SK-N-MC (cell line): Measurements from ENCODE around the gene TCF12.

Source experiments
- DNase-seq: peaks from one replicate; pipeline ENCODE4 v3.0.0-alpha.2; 2011; ENCODE audit warnings: low read depth, low spot score
- H3K27ac ChIP-seq: fragments of 200-600 bp; sonication (generic); 2 replicates; pipeline ENCODE4 v1.5.1; 2016; ENCODE audit warnings: mixed run types
- H3K36me3 ChIP-seq: fragments of 200-600 bp; sonication (generic); 2 replicates; pipeline ENCODE4 v1.6.1; 2017; ENCODE audit warnings: antibody characterized with exemption, low read length, mixed read lengths; ENCODE audit not compliant: insufficient read depth
- H3K4me3 ChIP-seq: fragments of 200-600 bp; sonication (generic); 2 replicates; pipeline ENCODE4 v1.5.1; 2016
- H3K9ac ChIP-seq: fragments of 200-600 bp; sonication (generic); 2 replicates; pipeline ENCODE4 v1.8.0; 2017; ENCODE audit warnings: mixed run types, mixed read lengths; ENCODE audit not compliant: insufficient read length
- H3K9me3 ChIP-seq: fragments of 200-600 bp; sonication (generic); 2 replicates; pipeline ENCODE4 v1.6.1; 2017; ENCODE audit warnings: low read depth, mild to moderate bottlenecking, antibody characterized with exemption, low read length, moderate library complexity, mixed read lengths
- EZH2 ChIP-seq: fragments of 200-600 bp; sonication (generic); IDR thresholded peaks from one replicate; pipeline ENCODE4 v1.6.1; 2017; ENCODE audit warnings: antibody characterized with exemption
- FOXP2 ChIP-seq: optimal IDR thresholded peaks from 2 replicates; pipeline ENCODE3; 2011; ENCODE audit warnings: mild to moderate bottlenecking, moderate library complexity; ENCODE audit not compliant: insufficient read depth; ENCODE audit errors: extremely low read length, control extremely low read depth
- POLR2AphosphoS5 ChIP-seq: IDR thresholded peaks from 2 replicates; pipeline ENCODE4 v1.6.1; 2012; ENCODE audit warnings: mild to moderate bottlenecking, low read depth, low read length, borderline replicate concordance

Gene TCF12

DNA sequence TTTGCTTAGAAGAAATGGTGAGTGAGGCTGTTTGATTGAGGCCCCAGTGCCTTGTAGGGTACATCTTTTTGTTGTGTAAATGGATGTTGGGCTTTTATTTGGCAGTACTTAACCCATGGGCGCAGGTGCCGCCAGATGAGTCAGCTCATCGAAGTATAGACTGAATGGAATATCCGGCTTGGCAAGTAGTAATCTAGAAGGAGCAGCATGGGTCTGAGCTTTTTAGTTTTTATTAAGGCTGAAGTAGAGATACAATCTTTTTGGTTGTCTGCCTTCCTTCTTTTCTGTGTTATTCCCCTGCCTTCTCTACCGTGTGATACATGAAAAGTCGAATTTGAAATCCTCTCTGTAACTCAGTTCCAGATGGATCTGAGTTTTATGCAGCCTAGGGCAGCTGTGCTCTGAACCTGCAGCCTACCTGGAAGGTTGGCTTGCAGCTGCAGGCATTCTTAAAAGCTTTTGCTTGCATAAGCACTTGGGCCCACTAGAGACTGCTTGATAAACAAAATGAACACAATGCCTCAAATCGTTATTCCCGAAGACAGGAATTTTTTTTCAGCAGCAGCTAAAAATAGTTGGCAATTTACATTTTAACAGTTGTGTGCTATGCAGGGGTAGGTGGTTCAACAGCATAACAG, 280.3 kb downstream of the TCF12 start:
- peak overlapping the region; percentile 3 for H3K9ac ChIP-seq
- peaks cover 2% of the 10 kb centered on the region; the same call in 1 of the 2 replicates for H3K36me3 ChIP-seq
- peak overlapping the region; percentile 86 for H3K27ac ChIP-seq
- TF ChIP-seq EZH2 (no peak), POLR2AphosphoS5 (no peak), FOXP2 (no peak)
- H3K9me3 ChIP-seq: no peaks in the 10 kb centered on the region
- peak overlapping the region; percentile 65 for H3K4me3 ChIP-seq
- DNase-seq: no peak

DNA sequence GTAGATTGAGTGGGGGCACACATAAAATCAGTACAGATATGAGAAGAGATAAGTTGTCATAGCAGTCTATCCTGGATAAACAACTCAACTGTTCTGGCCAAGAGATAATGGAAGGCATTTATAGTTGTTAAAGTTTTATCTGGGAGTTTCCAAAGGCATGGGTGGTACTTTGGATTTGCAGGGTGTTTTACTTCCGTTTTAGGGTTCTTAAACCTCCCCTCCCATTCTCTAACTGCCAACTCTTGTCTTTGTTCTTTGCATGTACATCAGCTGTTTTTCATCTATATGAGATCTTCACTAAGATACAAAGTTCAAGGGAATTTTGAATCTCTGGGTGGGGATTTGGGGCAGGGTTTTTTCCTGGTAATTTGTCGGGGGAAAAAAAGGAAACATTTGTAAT, 283.1 kb downstream of the TCF12 start:
- DNase-seq: no peak
- Histone ChIP-seq H3K4me3 (no peak overlapping the region), H3K9me3 (no peaks in the 10 kb centered on the region), H3K36me3 (no peaks in the 10 kb centered on the region), H3K9ac (no peak overlapping the region), H3K27ac (no peak overlapping the region)
- TF ChIP-seq EZH2: no peak
- no peak for TF ChIP-seq FOXP2
- no peak for TF ChIP-seq POLR2AphosphoS5

DNA sequence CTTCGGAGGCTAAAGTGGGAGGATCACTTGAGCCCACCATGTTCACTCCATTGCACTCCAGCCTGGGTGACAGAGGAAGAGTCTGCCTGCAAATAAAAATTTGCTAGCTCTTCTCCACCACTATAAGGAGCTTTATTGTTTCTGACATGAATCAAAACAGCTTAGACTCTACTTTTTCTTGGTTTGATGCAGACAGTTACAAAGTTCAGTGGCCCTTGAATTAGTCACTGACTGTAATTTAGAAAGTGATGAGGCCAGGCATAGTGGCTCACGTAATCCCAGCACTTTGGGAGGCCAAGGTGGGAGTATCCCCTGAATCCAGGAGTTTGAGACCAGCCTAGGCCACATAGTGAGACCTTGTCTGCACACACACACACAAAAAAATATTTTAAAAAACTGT, 285.5 kb downstream of the TCF12 start:
- DNase-seq: no peak
- H3K36me3 ChIP-seq: no peaks in the 10 kb centered on the region
- H3K9me3 ChIP-seq: no peaks in the 10 kb centered on the region
- H3K4me3 ChIP-seq: no peak overlapping the region
- H3K27ac ChIP-seq: no peak overlapping the region
- H3K9ac ChIP-seq: no peak overlapping the region
- TF ChIP-seq EZH2 (no peak), POLR2AphosphoS5 (no peak), FOXP2 (no peak)

DNA sequence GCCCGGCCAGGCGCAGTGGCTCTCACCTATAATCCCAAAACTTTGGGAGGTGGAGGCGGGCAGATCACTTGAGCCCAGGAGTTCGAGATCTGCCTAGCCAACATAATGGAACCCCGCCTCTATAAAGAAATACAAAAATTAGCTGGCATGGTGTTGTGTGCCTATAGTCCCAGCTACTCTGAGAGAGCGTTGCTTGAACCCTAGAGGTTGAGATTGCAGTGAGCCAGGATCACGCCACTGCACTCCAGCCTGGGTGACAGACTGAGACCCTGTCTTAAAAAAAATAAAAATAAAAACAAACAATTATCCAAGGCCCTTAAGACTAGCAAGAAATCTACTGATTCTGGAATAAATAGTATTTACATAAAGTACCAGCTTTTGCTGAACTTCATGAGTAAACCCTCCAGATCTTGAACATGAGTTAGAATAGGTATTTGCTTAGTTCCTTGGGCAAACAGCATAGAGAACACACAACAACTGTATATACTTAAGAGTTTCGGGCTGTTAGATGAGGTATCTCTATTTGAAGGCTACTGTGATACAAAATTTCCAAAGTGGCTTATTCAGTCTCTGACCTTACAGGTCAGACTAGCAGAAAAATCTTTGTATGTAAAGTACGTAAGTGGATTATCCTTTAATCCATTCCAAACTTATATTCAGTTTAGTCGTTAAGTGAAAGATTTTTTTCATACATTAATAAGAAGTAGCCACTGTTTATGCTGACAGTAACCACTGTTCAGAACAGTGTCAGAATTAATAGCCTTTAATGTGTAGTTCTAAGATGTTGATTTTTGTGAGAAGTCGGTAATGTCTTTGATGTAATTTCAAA, 286.8 kb downstream of the TCF12 start:
- Histone ChIP-seq H3K9ac (no peak overlapping the region), H3K27ac (no peak overlapping the region), H3K9me3 (no peaks in the 10 kb centered on the region), H3K36me3 (no peaks in the 10 kb centered on the region), H3K4me3 (no peak overlapping the region)
- TF ChIP-seq FOXP2 (no peak), EZH2 (no peak), POLR2AphosphoS5 (no peak)
- DNase-seq: no peak

DNA sequence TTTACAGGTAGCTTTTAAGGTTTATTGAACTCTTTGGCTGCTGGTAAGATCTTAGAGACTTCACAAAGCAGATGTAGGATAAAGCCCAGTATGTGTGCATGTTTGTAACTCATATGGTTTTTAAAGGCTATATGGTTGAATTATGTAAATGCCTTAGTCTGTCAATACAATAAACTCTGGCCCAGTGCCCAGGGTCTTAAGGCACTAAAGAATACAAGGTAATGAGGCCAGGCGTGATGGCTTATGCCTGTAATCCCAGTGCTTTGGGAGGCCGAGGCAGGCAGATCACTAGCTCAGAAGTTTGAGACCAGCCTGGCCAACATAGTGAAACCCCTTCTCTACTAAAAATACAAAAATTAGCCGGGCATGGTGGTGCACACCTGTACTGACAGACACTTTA, 287.6 kb downstream of the TCF12 start:
- 0 out of 2 replicates have a peak overlapping the region, but pooled peaks have one; percentile 11 for H3K4me3 ChIP-seq
- H3K27ac ChIP-seq: no peak overlapping the region
- H3K36me3 ChIP-seq: no peaks in the 10 kb centered on the region
- H3K9ac ChIP-seq: no peak overlapping the region
- H3K9me3 ChIP-seq: no peaks in the 10 kb centered on the region
- no peak for DNase-seq
- no peak for TF ChIP-seq POLR2AphosphoS5
- no peak for TF ChIP-seq FOXP2
- no peak for TF ChIP-seq EZH2

DNA sequence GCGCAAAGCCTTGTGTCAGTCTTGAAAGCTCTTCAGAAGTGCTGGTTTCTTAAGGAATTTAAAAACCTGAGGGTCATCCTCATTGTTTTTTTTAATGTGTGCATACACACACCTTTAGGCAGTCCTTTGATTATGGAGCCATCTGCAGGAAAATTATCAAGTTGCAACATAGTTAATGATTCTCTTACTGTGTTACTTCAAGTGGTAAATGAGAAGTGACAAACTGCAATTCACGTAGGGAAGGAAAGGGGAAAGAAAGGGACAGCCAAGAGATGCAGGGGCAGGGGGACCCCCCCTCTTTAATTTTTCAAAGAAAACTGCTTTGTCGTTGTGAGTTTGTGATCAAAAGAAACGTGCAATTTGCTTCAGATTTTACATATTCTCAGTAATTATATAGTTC, 295.4 kb downstream of the TCF12 start:
- Histone ChIP-seq H3K27ac (no peak overlapping the region), H3K4me3 (no peak overlapping the region), H3K36me3 (no peaks in the 10 kb centered on the region), H3K9ac (no peak overlapping the region), H3K9me3 (no peaks in the 10 kb centered on the region)
- no peak for DNase-seq
- no peak for TF ChIP-seq POLR2AphosphoS5
- TF ChIP-seq EZH2: no peak
- no peak for TF ChIP-seq FOXP2

DNA sequence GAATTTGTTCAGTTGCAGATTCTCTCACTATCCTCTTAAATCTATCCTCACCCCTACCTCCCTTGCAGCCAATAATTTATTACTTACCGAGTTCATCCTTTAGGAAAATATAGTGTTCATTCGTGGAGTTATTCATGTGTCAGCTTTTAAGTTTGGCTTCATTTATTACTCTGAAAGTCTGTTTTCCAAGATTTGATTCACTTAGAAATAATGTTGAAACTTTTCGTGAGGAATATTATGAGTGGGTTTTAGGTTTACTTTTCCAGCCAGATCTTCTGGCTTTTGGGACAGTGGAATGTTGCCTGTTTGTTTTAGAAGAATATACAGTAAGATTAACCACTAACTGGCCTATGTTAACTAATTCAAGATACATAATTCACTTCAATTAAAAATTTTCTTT, 296.9 kb downstream of the TCF12 start:
- H3K9me3 ChIP-seq: no peaks in the 10 kb centered on the region
- H3K36me3 ChIP-seq: no peaks in the 10 kb centered on the region
- no peak for DNase-seq
- TF ChIP-seq FOXP2: no peak
- TF ChIP-seq EZH2: no peak
- TF ChIP-seq POLR2AphosphoS5: no peak
- no peak overlapping the region for H3K4me3 ChIP-seq
- H3K9ac ChIP-seq: no peak overlapping the region
- peak overlapping the region; percentile 56; the same call in 1 of the 2 replicates for H3K27ac ChIP-seq

DNA sequence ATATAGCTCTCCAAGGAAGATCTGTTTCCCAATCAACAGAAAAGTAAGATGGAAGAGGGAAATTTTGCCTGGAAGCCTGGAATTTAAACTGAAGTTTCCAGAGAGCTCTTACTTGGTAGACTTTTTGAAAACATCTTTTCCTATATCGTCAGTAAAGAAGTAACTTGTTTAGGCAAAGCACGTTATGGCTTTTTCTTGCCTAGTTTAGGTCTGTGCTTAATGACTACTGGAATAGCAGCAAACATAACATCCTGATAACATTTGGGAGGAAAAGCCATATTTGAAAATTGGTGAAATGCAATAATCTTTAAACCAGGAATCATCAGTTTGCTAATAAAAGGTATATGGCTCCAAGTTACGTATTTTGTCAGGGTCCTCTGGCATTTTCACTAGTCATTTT, 297.4 kb downstream of the TCF12 start:
- no peak for DNase-seq
- H3K9me3 ChIP-seq: no peaks in the 10 kb centered on the region
- no peak overlapping the region for H3K9ac ChIP-seq
- TF ChIP-seq FOXP2: no peak
- no peak for TF ChIP-seq POLR2AphosphoS5
- no peak for TF ChIP-seq EZH2
- 0 out of 2 replicates have a peak overlapping the region, but pooled peaks have one; percentile 5 for H3K4me3 ChIP-seq
- H3K36me3 ChIP-seq: no peaks in the 10 kb centered on the region
- H3K27ac ChIP-seq: peak overlapping the region; percentile 56; the same call in 1 of the 2 replicates

DNA sequence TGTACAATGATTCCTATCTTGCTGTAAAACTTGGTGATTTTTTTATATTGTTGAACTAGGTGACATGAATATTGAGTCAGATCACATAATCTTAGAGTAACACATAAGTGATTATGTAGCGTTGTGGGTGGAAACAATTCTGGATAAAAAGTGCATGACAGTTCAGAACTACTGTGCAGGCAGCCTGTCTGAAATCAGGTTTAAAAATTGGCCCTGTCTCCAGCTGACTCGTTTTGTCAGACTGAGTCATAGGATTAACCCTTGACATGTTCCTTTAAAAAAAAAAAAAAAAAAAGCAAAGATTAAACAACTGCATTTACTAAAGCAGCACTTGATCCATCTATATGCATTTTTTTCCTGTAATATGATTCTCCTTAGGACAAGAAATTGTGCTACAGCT, 297.8 kb downstream of the TCF12 start:
- no peak for TF ChIP-seq POLR2AphosphoS5
- no peak for TF ChIP-seq EZH2
- TF ChIP-seq FOXP2: no peak
- Histone ChIP-seq H3K4me3 (0 out of 2 replicates have a peak overlapping the region, but pooled peaks have one; percentile 5), H3K9me3 (no peaks in the 10 kb centered on the region), H3K27ac (peak overlapping the region; percentile 56; the same call in 1 of the 2 replicates), H3K36me3 (no peaks in the 10 kb centered on the region), H3K9ac (no peak overlapping the region)
- DNase-seq: no peak
